ENCODE data around the gene PGS1. TPM values are rescaled to one million over a fixed set of nuclear protein-coding genes. Genes with fewer than 3 reads are reported as not detected.

PGS1 gene
- total and polyA plus RNA-seq, 5 donors from 2014 or later = 29.6 to 50.1 (median 32.3) TPM

GRCh38 chr17:78395155-78395554 is 16.7 kb downstream of the PGS1 start:
- Mint-ChIP-seq H3K27ac (peak overlapping the region in 1 of 3 donors; percentile 56), H3K36me3 (peaks cover 39% of the 10 kb centered on the region), H3K4me1 (peaks cover 0 to 27% (median 10%) of the 10 kb centered on the region in 4 donors), H3K27me3 (no peaks in the 10 kb centered on the region), H3K9me3 (no peaks in the 10 kb centered on the region), H3K4me3 (no peak overlapping the region)
- no peak overlapping the region for H3K4me3 ChIP-seq (ENCODE audit: low read depth, low read length)
- no peak overlapping the region for H3K27ac ChIP-seq (ENCODE audit: insufficient read depth, low read length, poor library complexity, severe bottlenecking)
- no peaks in the 10 kb centered on the region for H3K27me3 ChIP-seq (ENCODE audit: control insufficient read depth, insufficient read depth, low read length)
- H3K36me3 ChIP-seq (ENCODE audit: control insufficient read depth, insufficient read depth, low read length) = peaks cover 79% of the 10 kb centered on the region
- ATAC-seq (ENCODE audit: low read depth in 2 of 2) (no peak), DNase-seq (no peak)
- H3K9me3 ChIP-seq (ENCODE audit: control insufficient read depth in 2 of 2, low read length in 2 of 2) = no peaks in the 10 kb centered on the region
- peaks cover 5% of the 10 kb centered on the region for H3K4me1 ChIP-seq (ENCODE audit: control insufficient read depth, insufficient read depth, low read length, poor library complexity, severe bottlenecking)

- H3K36me3 ChIP-seq (ENCODE audit: control insufficient read depth, insufficient read depth, low read length) = peaks cover 88% of the 10 kb centered on the region
- H3K27ac ChIP-seq (ENCODE audit: insufficient read depth, low read length, poor library complexity, severe bottlenecking) = no peak overlapping the region
Measured at GRCh38 chr17:78396441-78397337, 18.2 kb downstream of the PGS1 start.

GRCh38 chr17:78397681-78398101 is 19.2 kb downstream of the PGS1 start:
- no peaks in the 10 kb centered on the region for H3K9me3 ChIP-seq (ENCODE audit: control insufficient read depth in 2 of 2, low read length in 2 of 2)
- no peak overlapping the region for H3K27ac ChIP-seq (ENCODE audit: insufficient read depth, low read length, poor library complexity, severe bottlenecking)
- no peak overlapping the region for H3K4me3 Mint-ChIP-seq
- peaks cover 88% of the 10 kb centered on the region for H3K36me3 ChIP-seq (ENCODE audit: control insufficient read depth, insufficient read depth, low read length)
- no peak overlapping the region for H3K4me3 ChIP-seq (ENCODE audit: low read depth, low read length)
- ATAC-seq (ENCODE audit: low read depth in 2 of 2) (no peak), DNase-seq (no peak)
- no peaks in the 10 kb centered on the region for H3K4me1 ChIP-seq (ENCODE audit: control insufficient read depth, insufficient read depth, low read length, poor library complexity, severe bottlenecking)
- peaks cover 57% of the 10 kb centered on the region for H3K36me3 Mint-ChIP-seq
- H3K4me1 Mint-ChIP-seq = peaks cover 0 to 12% (median 4%) of the 10 kb centered on the region in 4 donors
- no peaks in the 10 kb centered on the region for H3K9me3 Mint-ChIP-seq
- no peaks in the 10 kb centered on the region for H3K27me3 Mint-ChIP-seq
- H3K27me3 ChIP-seq (ENCODE audit: control insufficient read depth, insufficient read depth, low read length) = no peaks in the 10 kb centered on the region
- peak overlapping the region in 1 of 3 donors; percentile 15 for H3K27ac Mint-ChIP-seq

More at GRCh38 chr17:78396441-78397337, 18.2 kb downstream of the PGS1 start:
- Mint-ChIP-seq H3K27ac (peak overlapping the region in 1 of 3 donors; percentile 68), H3K4me1 (peaks cover 0 to 16% (median 8%) of the 10 kb centered on the region in 4 donors), H3K27me3 (no peaks in the 10 kb centered on the region), H3K9me3 (no peaks in the 10 kb centered on the region), H3K36me3 (peaks cover 51% of the 10 kb centered on the region), H3K4me3 (no peak overlapping the region)
- Histone ChIP-seq H3K4me3 (ENCODE audit: low read depth, low read length) (no peak overlapping the region), H3K9me3 (ENCODE audit: control insufficient read depth in 2 of 2, low read length in 2 of 2) (no peaks in the 10 kb centered on the region), H3K27me3 (ENCODE audit: control insufficient read depth, insufficient read depth, low read length) (no peaks in the 10 kb centered on the region), H3K4me1 (ENCODE audit: control insufficient read depth, insufficient read depth, low read length, poor library complexity, severe bottlenecking) (peaks cover 4% of the 10 kb centered on the region)
- no peak for DNase-seq
- ATAC-seq (ENCODE audit: low read depth in 2 of 2) = no peak

- Histone ChIP-seq H3K4me1 (ENCODE audit: control insufficient read depth, insufficient read depth, low read length, poor library complexity, severe bottlenecking) (no peaks in the 10 kb centered on the region), H3K9me3 (ENCODE audit: control insufficient read depth in 2 of 2, low read length in 2 of 2) (no peaks in the 10 kb centered on the region), H3K27me3 (ENCODE audit: control insufficient read depth, insufficient read depth, low read length) (no peaks in the 10 kb centered on the region), H3K27ac (ENCODE audit: insufficient read depth, low read length, poor library complexity, severe bottlenecking) (no peak overlapping the region), H3K4me3 (ENCODE audit: low read depth, low read length) (no peak overlapping the region), H3K36me3 (ENCODE audit: control insufficient read depth, insufficient read depth, low read length) (peaks cover 91% of the 10 kb centered on the region)
- peaks cover 61% of the 10 kb centered on the region for H3K36me3 Mint-ChIP-seq
- ATAC-seq (ENCODE audit: low read depth in 2 of 2) (no peak), DNase-seq (no peak)
- H3K4me1 Mint-ChIP-seq = peaks cover 0 to 10% (median 4%) of the 10 kb centered on the region in 4 donors
- no peak overlapping the region for H3K4me3 Mint-ChIP-seq
- no peaks in the 10 kb centered on the region for H3K9me3 Mint-ChIP-seq
- peak overlapping the region in 1 of 3 donors; percentile 15 for H3K27ac Mint-ChIP-seq
- H3K27me3 Mint-ChIP-seq = no peaks in the 10 kb centered on the region
Measured at GRCh38 chr17:78398390-78398789, 19.9 kb downstream of the PGS1 start.

GRCh38 chr17:78399028-78399692 is 20.7 kb downstream of the PGS1 start:
- no peaks in the 10 kb centered on the region for H3K9me3 ChIP-seq (ENCODE audit: control insufficient read depth in 2 of 2, low read length in 2 of 2)
- no peak overlapping the region for H3K27ac Mint-ChIP-seq
- H3K36me3 ChIP-seq (ENCODE audit: control insufficient read depth, insufficient read depth, low read length) = peaks cover 92% of the 10 kb centered on the region
- H3K4me3 ChIP-seq (ENCODE audit: low read depth, low read length) = no peak overlapping the region
- H3K9me3 Mint-ChIP-seq = no peaks in the 10 kb centered on the region
- H3K36me3 Mint-ChIP-seq = peaks cover 62% of the 10 kb centered on the region
- peaks cover 0 to 8% (median 4%) of the 10 kb centered on the region in 4 donors for H3K4me1 Mint-ChIP-seq
- H3K27me3 Mint-ChIP-seq = no peaks in the 10 kb centered on the region
- no peaks in the 10 kb centered on the region for H3K27me3 ChIP-seq (ENCODE audit: control insufficient read depth, insufficient read depth, low read length)
- no peak for ATAC-seq (ENCODE audit: low read depth in 2 of 2)
- H3K4me1 ChIP-seq (ENCODE audit: control insufficient read depth, insufficient read depth, low read length, poor library complexity, severe bottlenecking) = no peaks in the 10 kb centered on the region
- H3K27ac ChIP-seq (ENCODE audit: insufficient read depth, low read length, poor library complexity, severe bottlenecking) = no peak overlapping the region
- no peak for DNase-seq
- no peak overlapping the region for H3K4me3 Mint-ChIP-seq

GRCh38 chr17:78399693-78400144 is 21.3 kb downstream of the PGS1 start:
- no peak for ATAC-seq (ENCODE audit: low read depth in 2 of 2)
- Mint-ChIP-seq H3K36me3 (peaks cover 62% of the 10 kb centered on the region), H3K27me3 (no peaks in the 10 kb centered on the region), H3K4me3 (no peak overlapping the region), H3K9me3 (no peaks in the 10 kb centered on the region), H3K4me1 (peaks cover 0 to 8% (median 3%) of the 10 kb centered on the region in 4 donors), H3K27ac (no peak overlapping the region)
- no peak overlapping the region for H3K4me3 ChIP-seq (ENCODE audit: low read depth, low read length)
- H3K27me3 ChIP-seq (ENCODE audit: control insufficient read depth, insufficient read depth, low read length) = no peaks in the 10 kb centered on the region
- peaks cover 96% of the 10 kb centered on the region for H3K36me3 ChIP-seq (ENCODE audit: control insufficient read depth, insufficient read depth, low read length)
- no peaks in the 10 kb centered on the region for H3K9me3 ChIP-seq (ENCODE audit: control insufficient read depth in 2 of 2, low read length in 2 of 2)
- no peak overlapping the region for H3K27ac ChIP-seq (ENCODE audit: insufficient read depth, low read length, poor library complexity, severe bottlenecking)
- DNase-seq = no peak
- H3K4me1 ChIP-seq (ENCODE audit: control insufficient read depth, insufficient read depth, low read length, poor library complexity, severe bottlenecking) = no peaks in the 10 kb centered on the region

- Histone ChIP-seq H3K27ac (ENCODE audit: insufficient read depth, low read length, poor library complexity, severe bottlenecking) (no peak overlapping the region), H3K27me3 (ENCODE audit: control insufficient read depth, insufficient read depth, low read length) (no peaks in the 10 kb centered on the region), H3K9me3 (ENCODE audit: control insufficient read depth in 2 of 2, low read length in 2 of 2) (no peaks in the 10 kb centered on the region), H3K4me1 (ENCODE audit: control insufficient read depth, insufficient read depth, low read length, poor library complexity, severe bottlenecking) (no peaks in the 10 kb centered on the region), H3K36me3 (ENCODE audit: control insufficient read depth, insufficient read depth, low read length) (peaks cover 92% of the 10 kb centered on the region), H3K4me3 (ENCODE audit: low read depth, low read length) (no peak overlapping the region)
- no peak overlapping the region for H3K4me3 Mint-ChIP-seq
- no peak for ATAC-seq (ENCODE audit: low read depth in 2 of 2)
- no peak for DNase-seq
- no peaks in the 10 kb centered on the region for H3K27me3 Mint-ChIP-seq
- peaks cover 0 to 8% (median 5%) of the 10 kb centered on the region in 4 donors for H3K4me1 Mint-ChIP-seq
- peaks cover 68% of the 10 kb centered on the region for H3K36me3 Mint-ChIP-seq
- peak overlapping the region in 1 of 3 donors; percentile 43 for H3K27ac Mint-ChIP-seq
- no peaks in the 10 kb centered on the region for H3K9me3 Mint-ChIP-seq
Measured at GRCh38 chr17:78400581-78401240, 22.3 kb downstream of the PGS1 start.
